A673 (cell line): ENCODE data around the gene BSCL2. TPM values are rescaled to one million over a fixed set of nuclear protein-coding genes. Genes with fewer than 3 reads are reported as not detected.

Experiments
- BruUV-seq: library from RNA; stranded (reverse); fragments of 400-500 nt; replicated peaks from 2 replicates; lab custom pipeline; 2021; lab: Mats Ljungman, UMichigan
- CTCF ChIA-PET: fragments of 300-600 bp; sonication (Branson Sonifier 250); formaldehyde crosslinking; loops from one replicate; lab custom pipeline; 2022; ENCODE audit warnings: antibody characterized with exemption; lab: Charles Lee
- POLR2A ChIA-PET: fragments of 300-600 bp; sonication (Branson Sonifier 250); formaldehyde crosslinking; loops from one replicate; lab custom pipeline; 2022; ENCODE audit warnings: antibody characterized with exemption; ENCODE audit not compliant: low non-redundant PET; lab: Charles Lee
- DNase-seq: peaks from one replicate; pipeline ENCODE4 v3.0.0-alpha.2; 2015; ENCODE audit warnings: low spot score
- H3K27ac ChIP-seq: fragments of 200-600 bp; sonication (generic); 2 replicates; pipeline ENCODE4 v1.5.1; 2016; ENCODE audit warnings: mixed run types, low read depth, mild to moderate bottlenecking, mixed read lengths, antibody characterized with exemption, low read length; ENCODE audit not compliant: poor library complexity, severe bottlenecking
- H3K27me3 ChIP-seq: fragments of 200-600 bp; sonication (generic); replicated peaks from 2 replicates; pipeline ENCODE4 v1.6.1; 2017; ENCODE audit warnings: mixed run types, low read depth, mild to moderate bottlenecking, mixed read lengths, antibody characterized with exemption, low read length; ENCODE audit not compliant: insufficient read depth, poor library complexity
- H3K36me3 ChIP-seq: fragments of 200-600 bp; sonication (generic); 2 replicates; pipeline ENCODE4 v1.6.1; 2016; ENCODE audit warnings: mixed run types, mild to moderate bottlenecking, mixed read lengths, antibody characterized with exemption, low read length; ENCODE audit not compliant: insufficient read depth, poor library complexity, severe bottlenecking
- H3K4me1 ChIP-seq: fragments of 200-600 bp; sonication (generic); 2 replicates; pipeline ENCODE4 v1.6.1; 2017; ENCODE audit warnings: mixed run types, mild to moderate bottlenecking, mixed read lengths, antibody characterized with exemption, low read length; ENCODE audit not compliant: insufficient read depth, poor library complexity, severe bottlenecking
- H3K4me3 ChIP-seq: fragments of 200-600 bp; sonication (generic); 2 replicates; pipeline ENCODE4 v1.5.1; 2016; ENCODE audit warnings: low read depth, mixed run types, mild to moderate bottlenecking, mixed read lengths, low read length; ENCODE audit not compliant: poor library complexity, severe bottlenecking
- H3K9me3 ChIP-seq: fragments of 200-600 bp; sonication (generic); 2 replicates; pipeline ENCODE4 v1.6.1; 2016; ENCODE audit warnings: mixed run types, low read depth, mild to moderate bottlenecking, mixed read lengths, antibody characterized with exemption, low read length; ENCODE audit not compliant: poor library complexity, severe bottlenecking
- CTCF ChIP-seq: fragments of 300-800, 200-600 bp; sonication (generic); conservative IDR thresholded peaks from 2 replicates; pipeline ENCODE4 v1.5.1; 2017; ENCODE audit warnings: low read depth, mild to moderate bottlenecking, antibody characterized with exemption, low read length, moderate library complexity, mixed read lengths
- EZH2 ChIP-seq: fragments of 200-600 bp; sonication (generic); IDR thresholded peaks from 2 replicates; pipeline ENCODE4 v1.6.1; 2017; ENCODE audit warnings: borderline replicate concordance, low read depth, mild to moderate bottlenecking, mixed read lengths, antibody characterized with exemption, low read length; ENCODE audit not compliant: poor library complexity, severe bottlenecking
- intact Hi-C: fragments of 100-400 bp; cut with micrococcal nuclease; formaldehyde crosslinking; loops from one replicate; pipeline ENCODE4 v1.10.0; 2022; ENCODE audit not compliant: unreplicated experiment
- total RNA-seq: library from RNA; stranded (reverse); gene quantifications from 2 replicates; pipeline ENCODE4 v1.2.3, GENCODE V29; 2021

The BSCL2 gene
- total RNA-seq, 1 experiment from 2014 or later: 123 TPM

GRCh38 chr11:62678433-62678769 lies 28.8 kb downstream of the BSCL2 start:
- intact Hi-C loops: no loop called here
- H3K4me3 ChIP-seq: peak overlapping the region; percentile 85
- peak overlapping the region; percentile 84 for H3K27ac ChIP-seq
- H3K36me3 ChIP-seq: peaks cover 32% of the 10 kb centered on the region
- POLR2A ChIA-PET: no interaction called here
- no peak for DNase-seq
- TF ChIP-seq EZH2: no peak
- no peak for TF ChIP-seq CTCF
- no peaks in the 10 kb centered on the region for H3K27me3 ChIP-seq
- CTCF ChIA-PET: no interaction called here
- BruUV-seq: no TSS peak
- no peaks in the 10 kb centered on the region for H3K9me3 ChIP-seq
- peaks cover 25% of the 10 kb centered on the region for H3K4me1 ChIP-seq

- BruUV-seq: no TSS peak
- ChIA-PET CTCF (no interaction called here), POLR2A (interaction anchor here (1.0 kb wide), 1 partner anchor 13 kb away, joined by 4 read pairs; the partner anchor contains the start of genes C11orf98 and CSKMT)
- H3K27ac ChIP-seq: peak overlapping the region; percentile 26
- intact Hi-C loops: no loop called here
- H3K4me1 ChIP-seq: peaks cover 31% of the 10 kb centered on the region
- peaks cover 39% of the 10 kb centered on the region for H3K36me3 ChIP-seq
- H3K27me3 ChIP-seq: no peaks in the 10 kb centered on the region
- H3K9me3 ChIP-seq: no peaks in the 10 kb centered on the region
- peak overlapping the region; percentile 85 for H3K4me3 ChIP-seq
- TF ChIP-seq CTCF: no peak
- DNase-seq: no peak
These were observed 29.5 kb downstream of the BSCL2 start for GRCh38 chr11:62677714-62678113.

GRCh38 chr11:62677156-62677555 lies 30.1 kb downstream of the BSCL2 start:
- peak overlapping the region; percentile 26 for H3K27ac ChIP-seq
- no peak for TF ChIP-seq CTCF
- no peak for TF ChIP-seq EZH2
- peaks cover 37% of the 10 kb centered on the region for H3K4me1 ChIP-seq
- ChIA-PET CTCF (interaction anchor here (0.5 kb wide), 1 partner anchor 188 kb away, joined by 5 read pairs; no protein-coding TSS in a partner anchor), POLR2A (interaction anchor here (1.0 kb wide), 1 partner anchor 12 kb away, joined by 4 read pairs; the partner anchor contains the start of genes C11orf98 and CSKMT)
- intact Hi-C loops: no loop called here
- no peaks in the 10 kb centered on the region for H3K27me3 ChIP-seq
- no peak for DNase-seq
- no TSS peak for BruUV-seq
- no peaks in the 10 kb centered on the region for H3K9me3 ChIP-seq
- no peak overlapping the region for H3K4me3 ChIP-seq
- peaks cover 39% of the 10 kb centered on the region for H3K36me3 ChIP-seq
